Fibroblast of skin of abdomen (primary cell): ENCODE results near the gene KAZN.

Experiments
- DNase-seq: peaks from one replicate; pipeline ENCODE4 v3.0.0-alpha.2; 2013

The KAZN gene

GRCh38 chr1:14922942-14923726, 324.6 kb downstream of the KAZN start:
- no peak for DNase-seq

GRCh38 chr1:14923727-14924452, 325.4 kb downstream of the KAZN start:
- DNase-seq, result peak; percentile 55

DNA sequence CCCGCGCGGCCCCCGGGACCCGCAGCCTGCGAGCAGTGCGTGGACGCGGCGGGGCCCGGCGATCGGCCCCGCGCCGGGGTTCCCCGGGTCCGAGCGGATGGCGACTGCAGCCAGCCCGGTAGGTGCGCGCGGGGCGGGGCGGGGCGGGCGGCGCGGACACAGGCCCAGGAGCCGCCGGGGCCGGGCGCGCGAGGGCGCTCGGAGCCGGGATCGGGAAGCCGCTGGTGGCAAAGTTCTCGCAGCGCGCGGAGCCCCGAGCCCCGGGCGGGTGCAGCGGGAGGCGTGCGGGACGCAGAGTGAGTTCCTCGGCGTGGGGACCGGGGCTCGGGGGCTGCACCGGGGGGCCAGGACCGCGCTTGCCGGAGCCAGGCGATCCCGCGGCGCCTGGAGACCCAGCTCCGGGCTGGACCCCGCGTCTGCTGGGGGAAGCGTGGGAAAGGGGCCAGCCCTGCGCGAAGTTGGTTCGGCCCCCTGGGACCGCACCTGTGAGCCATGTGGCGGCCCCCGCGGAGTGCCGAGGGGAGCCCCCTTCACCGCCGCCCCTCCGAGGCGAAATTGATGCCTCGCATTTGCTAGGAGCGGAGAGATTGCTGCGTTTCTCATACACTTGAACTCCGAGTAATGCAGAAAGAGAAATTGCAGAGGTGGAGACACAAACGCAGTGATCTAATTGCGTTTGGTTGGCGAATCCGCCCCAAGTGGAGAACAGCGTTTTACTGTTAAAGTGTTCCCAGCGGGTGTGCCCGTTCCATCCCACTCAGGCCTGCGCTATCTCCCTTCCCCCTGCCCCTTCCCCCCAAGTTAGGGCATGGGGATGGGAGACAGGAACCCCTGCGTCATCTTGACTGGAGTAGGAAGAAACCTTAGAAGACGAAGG, 326.2 kb downstream of the KAZN start:
- peak; percentile 45 for DNase-seq

GRCh38 chr1:14925336-14926136, 327.1 kb downstream of the KAZN start:
- no peak for DNase-seq

DNA sequence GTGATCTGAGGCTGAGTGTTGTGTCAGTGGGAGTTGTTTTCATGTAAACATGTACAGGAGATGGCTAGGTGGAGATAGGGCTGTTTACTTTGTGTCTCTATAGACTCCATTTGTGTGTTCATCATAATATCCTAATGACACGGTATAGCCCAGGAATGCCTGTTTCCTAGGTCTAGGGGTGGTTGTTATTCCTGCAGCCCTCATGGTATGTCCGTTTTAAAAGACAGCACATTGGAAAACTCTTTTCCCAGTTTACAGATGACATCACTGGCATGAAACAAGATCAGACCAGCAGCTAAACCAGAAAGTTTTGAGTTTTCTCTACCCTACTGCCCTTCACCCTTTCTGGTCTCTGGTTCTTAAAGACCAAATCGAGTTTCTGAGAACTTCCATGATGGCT, 327.7 kb downstream of the KAZN start:
- DNase-seq, result peak; percentile 41

DNA sequence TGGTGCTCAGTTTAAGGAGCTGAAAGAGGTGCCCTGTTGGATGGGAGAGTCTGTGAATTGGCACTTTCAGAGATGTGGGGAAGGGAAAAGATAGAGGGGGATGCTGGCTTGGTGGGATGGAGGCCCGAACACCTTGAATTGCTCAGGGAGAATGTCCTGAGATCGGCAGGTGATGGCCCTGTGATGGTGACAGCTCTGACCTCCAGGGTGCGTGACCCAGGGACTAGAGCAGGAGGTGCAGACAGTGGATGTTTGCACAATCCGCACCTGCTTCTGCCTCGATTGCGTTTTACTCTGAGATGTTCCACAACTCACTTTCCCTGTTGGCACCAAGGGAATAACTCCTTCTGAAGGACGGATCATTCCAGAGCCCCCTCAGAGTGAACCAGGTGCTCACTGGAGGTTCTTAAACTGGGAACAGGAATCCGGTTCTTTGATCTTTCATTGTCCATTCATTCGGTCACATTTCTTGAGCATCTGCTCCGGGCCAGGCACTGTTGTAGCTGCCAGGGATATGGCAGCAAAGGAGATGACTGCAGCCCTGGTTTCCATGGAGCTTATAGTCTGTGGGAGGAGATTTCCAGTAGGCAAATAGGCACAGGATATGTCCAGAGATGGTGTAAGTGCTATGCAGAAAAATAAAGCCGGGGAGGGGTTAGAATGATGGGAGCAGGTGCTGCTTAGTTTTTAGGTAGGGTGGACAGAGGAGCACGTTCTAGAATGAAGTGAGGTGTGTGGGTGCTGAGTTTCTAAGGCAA, 328.5 kb downstream of the KAZN start:
- DNase-seq, result no peak

- no peak for DNase-seq
Observed at GRCh38 chr1:14928412-14928811, 329.9 kb downstream of the KAZN start.

DNA sequence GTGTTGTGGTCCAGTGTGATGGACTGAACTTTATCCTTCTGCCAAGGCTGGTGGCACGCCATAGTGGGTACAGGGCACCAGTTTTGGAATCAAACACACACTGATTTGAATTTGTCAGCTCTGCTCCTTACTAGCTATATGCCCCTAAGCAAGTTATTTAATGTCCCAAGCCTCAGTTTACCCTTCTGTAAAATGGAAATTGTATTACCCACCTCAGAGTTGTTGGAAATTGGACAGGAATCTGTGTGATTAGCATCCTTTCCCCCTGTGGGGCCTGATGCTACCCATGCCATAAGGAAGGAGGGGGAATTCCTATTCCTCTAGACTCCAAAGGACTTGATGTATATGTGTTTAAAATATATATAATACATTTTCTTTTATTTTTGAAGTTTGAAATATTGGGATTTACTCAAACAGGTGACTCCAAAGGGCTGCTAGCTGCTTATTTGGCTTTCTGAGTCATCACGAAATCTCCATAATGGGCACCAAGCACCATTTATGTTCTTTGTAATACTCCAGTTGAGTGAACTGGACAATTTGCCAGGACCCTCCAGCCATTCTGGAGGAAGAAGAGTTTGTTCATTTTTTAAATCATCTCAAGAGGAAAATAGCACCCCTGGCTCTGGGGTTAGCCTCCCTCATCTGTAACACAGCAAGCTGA, 330.5 kb downstream of the KAZN start:
- DNase-seq, result no peak

DNA sequence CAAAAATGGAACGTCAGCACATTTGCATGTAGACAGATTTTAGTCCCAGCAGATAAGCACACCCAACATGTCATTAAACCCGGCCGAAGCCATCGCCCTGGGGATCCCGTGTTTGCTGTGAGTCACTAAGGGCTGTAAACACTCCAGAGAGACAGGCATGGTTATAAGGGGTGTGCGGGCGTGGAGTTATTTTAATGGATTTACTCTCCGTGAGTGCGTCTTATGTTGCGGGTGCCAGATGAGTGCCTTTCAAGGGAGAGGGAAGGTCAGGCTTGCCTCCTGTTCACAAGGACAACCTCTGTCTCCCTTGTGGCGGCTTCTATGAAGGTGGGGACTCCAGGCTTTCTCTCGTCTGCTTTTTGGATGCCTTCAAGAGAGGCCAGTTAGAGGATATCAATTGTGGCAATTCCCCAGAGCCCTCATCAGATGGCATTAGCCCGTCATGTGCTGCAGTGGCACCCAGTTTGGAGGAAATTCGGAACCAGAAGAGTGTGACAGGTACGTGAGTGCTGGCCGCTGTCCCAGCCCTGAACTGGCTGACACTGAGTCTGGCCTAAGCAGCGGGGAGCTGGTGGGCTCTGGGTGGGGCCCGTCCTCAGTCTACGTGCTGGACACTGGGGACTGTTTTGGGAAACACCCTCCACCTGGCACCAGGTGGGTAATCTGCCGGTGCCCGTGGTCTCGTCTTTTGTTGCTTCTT, 331.2 kb downstream of the KAZN start:
- peak; percentile 38 for DNase-seq

- DNase-seq, result no peak
Observed at GRCh38 chr1:14930247-14930965, 331.9 kb downstream of the KAZN start.

GRCh38 chr1:14932034-14932638, 333.7 kb downstream of the KAZN start:
- no peak for DNase-seq

DNA sequence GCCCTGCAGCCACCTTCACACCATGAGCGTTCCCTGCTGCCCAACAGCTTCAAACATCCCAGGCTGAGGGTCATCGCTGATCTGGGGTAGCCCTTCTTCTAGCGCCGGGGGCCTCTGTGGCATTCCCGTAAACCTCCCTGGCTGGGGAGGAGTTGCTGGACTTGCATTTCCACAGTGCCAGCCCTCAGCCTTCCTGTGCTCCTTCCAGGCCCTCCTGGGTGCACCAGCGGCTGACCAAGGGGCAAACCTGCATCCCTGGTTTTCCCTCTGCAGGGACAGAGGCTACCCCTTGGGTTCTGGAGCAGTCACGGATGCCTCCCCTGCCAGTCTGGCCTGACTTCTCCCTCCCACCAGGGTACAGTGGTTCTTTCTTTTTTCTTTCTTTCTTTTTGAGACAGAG, 336.4 kb downstream of the KAZN start:
- DNase-seq, result no peak

DNA sequence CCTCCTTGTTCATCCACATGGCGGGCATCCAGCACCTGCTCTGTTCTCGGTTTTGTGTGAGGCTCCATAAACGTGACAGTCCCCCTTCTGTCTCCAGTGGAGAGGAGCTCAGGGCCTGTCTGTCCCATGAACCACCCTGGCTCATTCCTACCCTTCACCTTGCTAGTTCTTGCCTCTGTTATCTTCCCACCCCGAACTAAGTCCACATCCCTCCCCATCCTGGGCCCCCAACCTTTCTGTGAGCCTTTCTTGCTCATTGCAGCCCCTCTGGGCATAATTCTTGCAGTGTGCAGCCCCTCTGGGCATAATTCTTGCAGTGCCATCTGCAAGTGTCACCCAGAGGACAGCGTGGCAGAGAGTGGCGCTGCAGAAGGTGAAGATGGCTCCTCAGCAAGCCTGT, 338.3 kb downstream of the KAZN start:
- DNase-seq, result no peak

DNA sequence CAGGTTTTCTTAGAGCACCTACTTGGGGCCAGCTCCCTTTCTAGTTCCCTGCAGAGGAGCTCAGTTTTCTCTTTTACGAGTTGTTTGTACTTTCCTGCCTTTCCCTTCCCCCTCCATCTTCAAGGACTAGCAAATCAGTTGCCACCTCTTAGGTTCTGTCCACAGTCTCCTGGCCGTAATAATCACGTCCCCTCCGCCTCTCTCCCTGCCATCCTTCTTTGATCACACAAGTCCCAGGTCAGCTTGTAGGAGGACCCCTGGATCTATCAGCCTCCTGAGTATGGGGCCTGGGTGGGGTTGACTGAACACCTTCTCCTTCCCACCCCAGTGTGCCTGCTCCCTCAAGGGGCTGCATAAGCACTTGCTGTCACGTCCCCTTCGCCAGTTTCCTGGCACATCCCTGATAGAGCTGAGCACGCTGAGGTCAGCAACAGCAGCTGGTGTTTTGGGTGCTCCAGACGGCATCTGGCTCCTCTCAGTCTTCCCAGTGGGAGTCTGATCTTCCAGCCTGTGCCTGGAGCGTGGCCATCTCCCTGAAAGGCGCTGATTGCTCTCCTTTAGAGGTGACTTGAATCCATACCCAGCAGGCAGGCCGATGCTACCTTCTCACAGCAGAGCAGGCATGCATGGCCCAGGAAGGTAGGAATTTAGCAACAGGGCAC, 338.9 kb downstream of the KAZN start:
- no peak for DNase-seq

DNA sequence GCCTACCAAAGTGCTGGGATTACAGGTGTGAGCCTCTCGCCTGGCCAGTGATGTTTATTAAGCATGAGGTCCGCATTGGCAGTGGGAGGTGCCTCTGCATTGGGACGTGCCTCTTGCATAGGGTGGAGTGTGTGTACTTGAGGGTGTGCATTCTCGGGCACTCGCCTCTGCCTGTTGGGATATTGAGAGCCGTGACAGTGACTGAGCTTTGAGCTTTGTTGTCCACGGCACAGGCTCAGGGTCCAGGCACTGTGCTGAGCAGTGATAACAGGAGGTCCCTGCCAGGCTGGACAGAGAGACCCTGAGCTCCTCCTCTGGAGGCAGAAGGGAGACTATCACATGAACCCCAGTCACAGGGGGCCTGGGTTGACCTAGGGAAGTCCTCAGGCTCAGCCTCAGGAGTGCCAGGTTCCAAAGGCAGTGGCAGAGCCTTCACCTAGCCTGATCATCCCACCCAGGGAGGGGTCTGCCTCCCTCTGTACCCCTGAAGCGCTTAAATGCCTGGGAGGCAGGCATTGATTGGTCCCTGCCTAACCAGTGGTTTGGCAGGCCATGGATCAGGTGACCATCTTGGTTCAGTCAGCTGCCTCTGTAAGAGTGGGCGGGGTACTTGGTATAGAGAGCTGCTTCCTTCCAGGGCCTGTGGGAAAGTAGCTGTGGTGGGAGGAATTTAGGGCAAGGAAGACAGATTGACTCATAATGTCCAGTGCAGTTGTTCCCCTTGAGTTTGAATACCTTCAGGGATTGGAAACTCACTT, 341.2 kb downstream of the KAZN start:
- DNase-seq, result peak; percentile 73

GRCh38 chr1:14940285-14940870, 341.9 kb downstream of the KAZN start:
- no peak for DNase-seq

GRCh38 chr1:14941864-14942263, 343.4 kb downstream of the KAZN start:
- peak; percentile 58 for DNase-seq
